GM18868 (cell line): Measurements from ENCODE around the gene KIAA1671.
"Not testable (repeated sequence)": the region's sequence is repeated elsewhere in the genome, so short reads cannot be mapped to it uniquely, and the experiment has no call there.

Source experiments
- ATAC-seq: cut with Tn5 transposase; IDR thresholded peaks from one replicate; pipeline ENCODE4 v1.9.1; 2021; ENCODE audit warnings: mild to moderate bottlenecking, moderate library complexity; ENCODE audit not compliant: unreplicated experiment

The KIAA1671 gene

GRCh38 chr22:25161916-25162530 is 209.5 kb downstream of the KIAA1671 start:
- ATAC-seq, result no peak

- no peak for ATAC-seq
These were observed 210.0 kb downstream of the KIAA1671 start for GRCh38 chr22:25162561-25162960.

- no peak for ATAC-seq
These were observed 213.3 kb downstream of the KIAA1671 start for GRCh38 chr22:25165785-25166184.

- ATAC-seq, result no peak
These were observed 213.9 kb downstream of the KIAA1671 start for GRCh38 chr22:25166266-25167040.

- ATAC-seq, result no peak
These were observed 214.6 kb downstream of the KIAA1671 start for GRCh38 chr22:25167082-25167481.

- ATAC-seq, result no peak
These were observed 215.5 kb downstream of the KIAA1671 start for GRCh38 chr22:25167834-25168601.

- no peak for ATAC-seq
These were observed 216.9 kb downstream of the KIAA1671 start for GRCh38 chr22:25169278-25170031.

- ATAC-seq, result no peak
These were observed 218.0 kb downstream of the KIAA1671 start for GRCh38 chr22:25170426-25170980.

GRCh38 chr22:25172153-25172552 is 219.6 kb downstream of the KIAA1671 start:
- ATAC-seq, result no peak

- ATAC-seq, result no peak
These were observed 221.8 kb downstream of the KIAA1671 start for GRCh38 chr22:25174156-25174887.

- no peak for ATAC-seq
These were observed 222.4 kb downstream of the KIAA1671 start for GRCh38 chr22:25174888-25175411.

- ATAC-seq, result no peak
These were observed 223.7 kb downstream of the KIAA1671 start for GRCh38 chr22:25176175-25176574.

GRCh38 chr22:25176799-25177198 is 224.3 kb downstream of the KIAA1671 start:
- ATAC-seq, result no peak

- ATAC-seq, result no peak
These were observed 224.7 kb downstream of the KIAA1671 start for GRCh38 chr22:25177226-25177625.

GRCh38 chr22:25177895-25178294 is 225.4 kb downstream of the KIAA1671 start:
- ATAC-seq, result no peak

- not testable (repeated sequence) for ATAC-seq
These were observed 225.8 kb downstream of the KIAA1671 start for GRCh38 chr22:25178348-25178747.

GRCh38 chr22:25178869-25179631 is 226.5 kb downstream of the KIAA1671 start:
- not testable (repeated sequence) for ATAC-seq

GRCh38 chr22:25182131-25183110 is 229.9 kb downstream of the KIAA1671 start:
- ATAC-seq, result no peak
